ENCODE data around the gene MEPE. TPM values are rescaled to one million over a fixed set of nuclear protein-coding genes. Genes with fewer than 3 reads are reported as not detected.
A peak's percentile ranks its signal among the peaks of the same experiment; 100 is the strongest.

MEPE gene
- total RNA-seq, 3 donors from 2014 or later: not detected

- no peak for DNase-seq
- peaks cover 6% of the 10 kb centered on the region for H3K4me1 ChIP-seq (ENCODE audit: low read depth)
- H3K36me3 ChIP-seq (ENCODE audit: low read depth): no peaks in the 10 kb centered on the region
- H3K4me3 ChIP-seq: no peak overlapping the region
- peak; percentile 78 for ATAC-seq
- TF ChIP-seq CTCF (IDR thresholded peaks at IDR 0.05): no peak
- intact Hi-C loops (cut with DNase I, micrococcal nuclease): no loop called here
- no peaks in the 10 kb centered on the region for H3K9me3 ChIP-seq
These were observed 33.3 kb downstream of the MEPE start for GRCh38 chr4:87865960-87866598.

GRCh38 chr4:87868522-87868921 lies 35.8 kb downstream of the MEPE start:
- peaks cover 6% of the 10 kb centered on the region for H3K4me1 ChIP-seq (ENCODE audit: low read depth)
- DNase-seq (no peak), ATAC-seq (peak; percentile 63)
- intact Hi-C loops (cut with DNase I, micrococcal nuclease): no loop called here
- no peaks in the 10 kb centered on the region for H3K9me3 ChIP-seq
- H3K36me3 ChIP-seq (ENCODE audit: low read depth): no peaks in the 10 kb centered on the region
- no peak overlapping the region for H3K4me3 ChIP-seq
- TF ChIP-seq CTCF (IDR thresholded peaks at IDR 0.05): no peak

GRCh38 chr4:87872028-87872427 lies 39.3 kb downstream of the MEPE start:
- H3K4me3 ChIP-seq: no peak overlapping the region
- no peak for DNase-seq
- intact Hi-C loops (cut with DNase I, micrococcal nuclease): no loop called here
- no peaks in the 10 kb centered on the region for H3K36me3 ChIP-seq (ENCODE audit: low read depth)
- ATAC-seq: no peak
- no peaks in the 10 kb centered on the region for H3K4me1 ChIP-seq (ENCODE audit: low read depth)
- no peaks in the 10 kb centered on the region for H3K9me3 ChIP-seq
- no peak for TF ChIP-seq CTCF (IDR thresholded peaks at IDR 0.05)

GRCh38 chr4:87875191-87875590 lies 42.4 kb downstream of the MEPE start:
- Histone ChIP-seq H3K36me3 (ENCODE audit: low read depth) (no peaks in the 10 kb centered on the region), H3K4me3 (no peak overlapping the region), H3K4me1 (ENCODE audit: low read depth) (no peaks in the 10 kb centered on the region), H3K9me3 (no peaks in the 10 kb centered on the region)
- DNase-seq (no peak), ATAC-seq (no peak)
- intact Hi-C loops (cut with DNase I, micrococcal nuclease): no loop called here
- no peak for TF ChIP-seq CTCF (IDR thresholded peaks at IDR 0.05)

- no peak for TF ChIP-seq CTCF (IDR thresholded peaks at IDR 0.05)
- intact Hi-C loops (cut with DNase I, micrococcal nuclease): no loop called here
- no peak for ATAC-seq
- H3K4me1 ChIP-seq (ENCODE audit: low read depth): no peaks in the 10 kb centered on the region
- H3K4me3 ChIP-seq: no peak overlapping the region
- DNase-seq: no peak
- no peaks in the 10 kb centered on the region for H3K9me3 ChIP-seq
- no peaks in the 10 kb centered on the region for H3K36me3 ChIP-seq (ENCODE audit: low read depth)
These were observed 47.3 kb downstream of the MEPE start for GRCh38 chr4:87880106-87880505.

GRCh38 chr4:87881115-87881514 lies 48.3 kb downstream of the MEPE start:
- Histone ChIP-seq H3K9me3 (no peaks in the 10 kb centered on the region), H3K4me1 (ENCODE audit: low read depth) (no peaks in the 10 kb centered on the region), H3K36me3 (ENCODE audit: low read depth) (no peaks in the 10 kb centered on the region), H3K4me3 (no peak overlapping the region)
- intact Hi-C loops (cut with DNase I, micrococcal nuclease): no loop called here
- no peak for DNase-seq
- no peak for ATAC-seq
- no peak for TF ChIP-seq CTCF (IDR thresholded peaks at IDR 0.05)
